SU-DHL-6 (cell line): ENCODE measurements around the gene ALOX5AP.

Source experiments
- EZH2phosphoT487 ChIP-seq: fragments of 200-600 bp; sonication (generic), shearing (Covaris generic); conservative IDR thresholded peaks from 2 replicates; pipeline ENCODE4 v1.6.1; 2018; ENCODE audit warnings: mild to moderate bottlenecking, antibody characterized with exemption, low read length, moderate library complexity, mixed read lengths
- TF ChIP-seq, protein P1 (sequence below): fragments of 200-600 bp; sonication (generic); IDR thresholded peaks from one replicate; pipeline ENCODE4 v1.5.1; 2017; ENCODE audit warnings: antibody characterized with exemption, mild to moderate bottlenecking, low read length, moderate library complexity; ENCODE audit not compliant: insufficient read depth, poor library complexity, severe bottlenecking

DNA sequence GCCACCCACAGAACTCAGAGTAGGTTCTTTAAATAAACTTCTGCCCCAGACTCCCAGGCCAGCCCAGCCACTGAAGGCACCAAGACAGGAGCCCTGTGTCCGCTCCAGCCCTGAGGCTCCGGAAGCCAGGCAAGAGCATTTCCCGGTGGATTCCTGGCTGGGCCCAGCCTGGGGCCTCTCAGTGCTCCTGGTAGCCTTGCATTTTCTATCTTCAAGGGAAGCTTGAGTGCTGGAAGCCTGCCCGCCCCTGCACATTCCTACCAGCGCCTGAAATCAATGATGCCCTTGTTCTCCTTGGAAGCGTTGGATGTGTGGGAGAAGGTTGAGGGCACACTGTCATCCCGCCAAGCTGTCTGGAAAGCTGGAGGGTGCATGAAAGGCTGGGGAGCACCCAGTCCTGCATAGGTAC lies 70.3 kb downstream of the ALOX5AP start:
- TF ChIP-seq, protein P1, sequence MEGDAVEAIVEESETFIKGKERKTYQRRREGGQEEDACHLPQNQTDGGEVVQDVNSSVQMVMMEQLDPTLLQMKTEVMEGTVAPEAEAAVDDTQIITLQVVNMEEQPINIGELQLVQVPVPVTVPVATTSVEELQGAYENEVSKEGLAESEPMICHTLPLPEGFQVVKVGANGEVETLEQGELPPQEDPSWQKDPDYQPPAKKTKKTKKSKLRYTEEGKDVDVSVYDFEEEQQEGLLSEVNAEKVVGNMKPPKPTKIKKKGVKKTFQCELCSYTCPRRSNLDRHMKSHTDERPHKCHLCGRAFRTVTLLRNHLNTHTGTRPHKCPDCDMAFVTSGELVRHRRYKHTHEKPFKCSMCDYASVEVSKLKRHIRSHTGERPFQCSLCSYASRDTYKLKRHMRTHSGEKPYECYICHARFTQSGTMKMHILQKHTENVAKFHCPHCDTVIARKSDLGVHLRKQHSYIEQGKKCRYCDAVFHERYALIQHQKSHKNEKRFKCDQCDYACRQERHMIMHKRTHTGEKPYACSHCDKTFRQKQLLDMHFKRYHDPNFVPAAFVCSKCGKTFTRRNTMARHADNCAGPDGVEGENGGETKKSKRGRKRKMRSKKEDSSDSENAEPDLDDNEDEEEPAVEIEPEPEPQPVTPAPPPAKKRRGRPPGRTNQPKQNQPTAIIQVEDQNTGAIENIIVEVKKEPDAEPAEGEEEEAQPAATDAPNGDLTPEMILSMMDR = no peak
- TF ChIP-seq EZH2phosphoT487 = no peak
